Aorta (tissue), 5 donors: Measurements from ENCODE around the gene KDF1. TPM values are rescaled to one million over a fixed set of nuclear protein-coding genes. Genes with fewer than 3 reads are reported as not detected.

ENCODE experiments used
- ATAC-seq: fragments of 200-7000 bp; cut with Tn5 transposase; one replicate; pipeline ENCODE4 v1.9.1; 2022; ENCODE audit warnings: moderate library complexity; ENCODE audit not compliant: low FRiP score
- DNase-seq, 2 donors: peaks; one replicate each; pipeline ENCODE4 v3.0.0-alpha.2; 2020
- H3K27ac ChIP-seq, 2 donors: one replicate each; pipeline ENCODE4 v1.5.1; 2013; ENCODE audit warnings: low read length in 2 of 2, mild to moderate bottlenecking in 2 of 2, moderate library complexity in 2 of 2, control low read depth in 1 of 2, inconsistent platforms in 1 of 2, low read depth in 1 of 2
- H3K27me3 ChIP-seq, 2 donors: one replicate each; pipeline ENCODE4 v1.6.1; 2013; ENCODE audit warnings: control low read depth in 1 of 2, low read length in 1 of 2, mild to moderate bottlenecking in 1 of 2, moderate library complexity in 1 of 2; ENCODE audit not compliant: insufficient read depth in 2 of 2, control insufficient read depth in 1 of 2
- H3K36me3 ChIP-seq, 2 donors: one replicate each; pipeline ENCODE4 v1.6.1; 2013; ENCODE audit warnings: control low read depth in 1 of 2, low read length in 1 of 2, mild to moderate bottlenecking in 1 of 2; ENCODE audit not compliant: insufficient read depth in 2 of 2, control insufficient read depth in 1 of 2
- H3K4me1 ChIP-seq, 2 donors: one replicate each; pipeline ENCODE4 v1.6.1; 2013; ENCODE audit warnings: low read length in 2 of 2, control low read depth in 1 of 2, mild to moderate bottlenecking in 1 of 2, moderate library complexity in 1 of 2; ENCODE audit not compliant: insufficient read depth in 2 of 2, control insufficient read depth in 1 of 2
- H3K4me3 ChIP-seq, 2 donors: one replicate each; pipeline ENCODE4 v1.5.1; 2013; ENCODE audit warnings: low read length in 2 of 2, control low read depth in 1 of 2, mild to moderate bottlenecking in 1 of 2
- H3K9me3 ChIP-seq: one replicate; pipeline ENCODE4 v1.6.1; 2013; ENCODE audit warnings: mild to moderate bottlenecking, low read length; ENCODE audit not compliant: control insufficient read depth
- WGBS, 2 donors: extraction: QIAGEN DNeasy Blood & Tissue Kit; methylation state at CpG; one replicate each; pipeline ENCODE4 v1.1.7; 2013; 5-methylcytosine and 5-hydroxymethylcytosine counted together
- intact Hi-C, 2 donors: fragments of 100-400 bp; cut with DNase I; formaldehyde crosslinking; loops; one replicate each; pipeline versions ENCODE4 v1.14.2 to v1.15.0; 2022
- polyA plus RNA-seq, 2 donors: library from polyadenylated mRNA; stranded (reverse); fragments of 200-250 nt; gene quantifications; one replicate each; pipeline ENCODE4 v1.2.3, GENCODE V29; 2013
- total RNA-seq, 2 donors: library from RNA; stranded (reverse); fragmentation: NEBNext Ultra II Directional; extraction: Animal tissue kit (Norgen Biotek cat#: 25700); gene quantifications; one replicate each; pipeline ENCODE4 v1.2.1, GENCODE V29; 2021
- donor health status: healthy with polysubstance abuse.
- donor health status: Bipolar disorder and iron deficiency.
- donor health status: DM: no; HTN: no; CAD: no.
- donor health status: DM: no; HTN: no; CAD: no.
- donor health status: DM: yes; HTN: yes; CAD: no.

KDF1 gene
- total and polyA plus RNA-seq, 4 donors = 0.23 to 1.6 TPM; not detected in 2

DNA sequence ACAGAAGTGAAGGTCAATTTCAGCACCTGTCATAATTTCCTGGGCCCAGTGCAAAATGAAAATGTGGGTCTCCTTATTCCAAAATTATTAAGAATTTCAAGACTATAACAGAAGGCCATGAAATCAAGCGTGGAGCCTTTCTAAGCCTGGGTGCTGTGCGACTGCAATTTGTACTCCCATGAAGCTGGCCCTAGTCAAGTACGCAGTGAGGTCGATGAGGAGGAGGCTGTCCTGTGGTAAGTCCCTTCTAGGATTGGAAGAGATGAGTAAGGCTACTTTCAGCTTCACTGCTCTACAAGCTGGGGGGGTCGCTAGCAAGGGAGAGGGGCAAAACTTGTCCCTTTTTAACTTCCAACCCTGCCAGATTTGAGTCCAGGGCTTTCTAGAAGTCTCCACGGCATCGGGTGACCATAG is 39.1 kb downstream of the KDF1 start:
- Histone ChIP-seq H3K4me1 (peaks cover 0 to 5% of the 10 kb centered on the region in 2 donors), H3K9me3 (no peaks in the 10 kb centered on the region), H3K4me3 (peak overlapping the region in 1 of 2 donors; percentile 21), H3K27ac (peak overlapping the region in 1 of 2 donors; percentile 15), H3K27me3 (no peaks in the 10 kb centered on the region), H3K36me3 (no peaks in the 10 kb centered on the region)
- ATAC-seq (peak; percentile 67), DNase-seq (no peak)
- intact Hi-C loops = no loop called here
- WGBS, 2 donors = 9 to 10% methylated on average over 7 of the region's 7 CpGs

- H3K27me3 ChIP-seq = no peaks in the 10 kb centered on the region
- no peaks in the 10 kb centered on the region for H3K4me1 ChIP-seq
- DNase-seq (no peak), ATAC-seq (no peak)
- intact Hi-C loops = no loop called here
- 49 to 52% methylated on average over 5 of the region's 5 CpGs for WGBS, 2 donors
- H3K9me3 ChIP-seq = no peaks in the 10 kb centered on the region
- H3K36me3 ChIP-seq = no peaks in the 10 kb centered on the region
- no peak overlapping the region for H3K27ac ChIP-seq
- no peak overlapping the region for H3K4me3 ChIP-seq
These were observed 44.9 kb downstream of the KDF1 start for GRCh38 chr1:26915204-26915842.

DNA sequence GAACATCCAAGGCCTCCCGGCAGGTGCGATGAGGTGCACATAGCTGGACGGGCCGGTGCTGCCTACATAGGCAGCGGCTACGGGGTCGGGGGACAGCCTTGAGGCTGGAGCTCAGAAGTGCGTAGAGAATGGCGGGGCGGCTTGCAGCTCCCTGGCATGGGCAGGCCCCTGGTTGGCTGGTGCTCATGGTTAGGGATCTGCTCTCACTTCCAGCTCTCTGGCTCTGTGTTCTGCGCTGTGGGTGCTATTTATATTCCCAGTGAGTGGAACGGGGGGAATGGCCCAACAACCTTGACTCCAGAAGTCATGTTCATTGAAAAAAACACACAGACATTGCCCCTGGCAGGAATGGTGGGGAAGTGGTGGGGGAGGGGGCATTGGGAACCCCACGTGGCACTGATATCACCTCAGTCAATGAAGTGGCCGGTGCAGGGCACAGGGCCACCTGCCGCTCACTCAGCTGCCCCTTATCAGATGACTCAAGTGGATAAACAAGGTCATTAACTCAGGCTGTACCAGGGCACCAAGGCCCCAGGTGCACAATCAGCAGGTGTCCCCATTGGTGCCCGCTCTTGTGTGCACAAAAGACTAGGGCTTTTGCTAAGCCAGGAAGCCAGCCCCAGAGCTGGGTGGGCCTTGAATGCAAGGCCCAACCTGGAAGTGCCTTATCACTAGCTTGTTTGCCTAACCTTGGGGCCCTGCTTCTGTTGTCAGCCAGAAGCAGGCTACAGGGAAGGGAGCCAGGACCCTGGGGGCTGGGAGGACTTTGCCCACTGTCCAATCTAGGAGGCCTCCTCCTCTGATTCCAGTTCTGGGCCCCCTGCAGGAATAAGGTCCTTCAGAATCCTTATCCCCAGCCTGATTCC is 46.3 kb downstream of the KDF1 start, which contains the start of gene NR0B2:
NR0B2 (minus strand) TSS at position 222 of the 866 bp plus-strand sequence; CDS start at position 187, 35 bp downstream.
- H3K36me3 ChIP-seq = no peaks in the 10 kb centered on the region
- no peak for ATAC-seq
- intact Hi-C loops = no loop called here
- no peaks in the 10 kb centered on the region for H3K27me3 ChIP-seq
- DNase-seq = no peak
- H3K4me3 ChIP-seq = no peak within 1 kb of the TSS
- 65% methylated on average over 16 of the region's 16 CpGs for WGBS, 2 donors
- no peak within 1 kb of the TSS for H3K27ac ChIP-seq
- H3K9me3 ChIP-seq = no peaks in the 10 kb centered on the region
- H3K4me1 ChIP-seq = no peaks in the 10 kb centered on the region

- H3K36me3 ChIP-seq = no peaks in the 10 kb centered on the region
- 76 to 77% methylated on average over 5 of the region's 5 CpGs for WGBS, 2 donors
- H3K4me3 ChIP-seq = no peak overlapping the region
- ATAC-seq (no peak), DNase-seq (no peak)
- no peaks in the 10 kb centered on the region for H3K4me1 ChIP-seq
- no peak overlapping the region for H3K27ac ChIP-seq
- H3K27me3 ChIP-seq = no peaks in the 10 kb centered on the region
- no peaks in the 10 kb centered on the region for H3K9me3 ChIP-seq
- intact Hi-C loops = no loop called here
These were observed 46.9 kb downstream of the KDF1 start for GRCh38 chr1:26913389-26913753.

GRCh38 chr1:26912147-26912490 is 48.1 kb downstream of the KDF1 start:
- no peak overlapping the region for H3K27ac ChIP-seq

GRCh38 chr1:26911399-26912146 is 48.7 kb downstream of the KDF1 start:
- Histone ChIP-seq H3K4me1 (no peaks in the 10 kb centered on the region), H3K36me3 (no peaks in the 10 kb centered on the region), H3K27ac (no peak overlapping the region), H3K9me3 (no peaks in the 10 kb centered on the region), H3K4me3 (no peak overlapping the region), H3K27me3 (no peaks in the 10 kb centered on the region)
- intact Hi-C loops = no loop called here
- DNase-seq (no peak), ATAC-seq (no peak)
- WGBS, 2 donors = 84 to 90% methylated on average over 8 of the region's 8 CpGs

More at GRCh38 chr1:26912147-26912490, 48.1 kb downstream of the KDF1 start:
- Histone ChIP-seq H3K36me3 (no peaks in the 10 kb centered on the region), H3K27me3 (no peaks in the 10 kb centered on the region), H3K4me3 (no peak overlapping the region), H3K4me1 (no peaks in the 10 kb centered on the region), H3K9me3 (no peaks in the 10 kb centered on the region)
- DNase-seq = no peak
- ATAC-seq = no peak
- WGBS, 2 donors = 42 to 66% methylated on average over 2 of the region's 2 CpGs
- intact Hi-C loops = no loop called here

GRCh38 chr1:26910343-26911160 is 49.7 kb downstream of the KDF1 start:
- no peak for DNase-seq

GRCh38 chr1:26909951-26910342 is 50.3 kb downstream of the KDF1 start:
- 56 to 82% methylated on average over 3 of the region's 3 CpGs for WGBS, 2 donors
- ATAC-seq = no peak
- no peaks in the 10 kb centered on the region for H3K27me3 ChIP-seq
- intact Hi-C loops = no loop called here
- no peak overlapping the region for H3K27ac ChIP-seq
- no peak for DNase-seq
- no peaks in the 10 kb centered on the region for H3K9me3 ChIP-seq
- no peaks in the 10 kb centered on the region for H3K36me3 ChIP-seq
- H3K4me3 ChIP-seq = no peak overlapping the region
- H3K4me1 ChIP-seq = no peaks in the 10 kb centered on the region

More at GRCh38 chr1:26910343-26911160, 49.7 kb downstream of the KDF1 start:
- intact Hi-C loops = no loop called here
- Histone ChIP-seq H3K9me3 (no peaks in the 10 kb centered on the region), H3K4me1 (no peaks in the 10 kb centered on the region), H3K36me3 (no peaks in the 10 kb centered on the region), H3K27ac (no peak overlapping the region), H3K27me3 (no peaks in the 10 kb centered on the region), H3K4me3 (no peak overlapping the region)
- 77 to 80% methylated on average over 4 of the region's 4 CpGs for WGBS, 2 donors
- no peak for ATAC-seq
